ENCODE results near the gene HTR6.

Gene HTR6

GRCh38 chr1:19723874-19724273 lies 59.2 kb downstream of the HTR6 start:
- Mint-ChIP-seq H3K9me3 (no peaks in the 10 kb centered on the region), H3K27ac (no peak overlapping the region), H3K4me1 (ENCODE audit: low read depth) (no peaks in the 10 kb centered on the region), H3K27me3 (ENCODE audit: low read depth) (no peaks in the 10 kb centered on the region), H3K36me3 (ENCODE audit: low read depth) (peaks cover 2% of the 10 kb centered on the region), H3K4me3 (no peak overlapping the region)

GRCh38 chr1:19725606-19726005 lies 60.9 kb downstream of the HTR6 start:
- Mint-ChIP-seq H3K9me3 (peaks cover 9% of the 10 kb centered on the region), H3K4me1 (ENCODE audit: low read depth) (no peaks in the 10 kb centered on the region), H3K36me3 (ENCODE audit: low read depth) (peaks cover 4% of the 10 kb centered on the region), H3K4me3 (no peak overlapping the region), H3K27me3 (ENCODE audit: low read depth) (no peaks in the 10 kb centered on the region), H3K27ac (no peak overlapping the region)

- Mint-ChIP-seq H3K4me3 (no peak overlapping the region), H3K27ac (no peak overlapping the region), H3K9me3 (peaks cover 15% of the 10 kb centered on the region), H3K4me1 (ENCODE audit: low read depth) (no peaks in the 10 kb centered on the region), H3K36me3 (ENCODE audit: low read depth) (peaks cover 8% of the 10 kb centered on the region), H3K27me3 (ENCODE audit: low read depth) (no peaks in the 10 kb centered on the region)
These were observed 63.9 kb downstream of the HTR6 start for GRCh38 chr1:19728413-19729145.

- no peak overlapping the region for H3K27ac Mint-ChIP-seq
- no peak overlapping the region for H3K4me3 Mint-ChIP-seq
- no peaks in the 10 kb centered on the region for H3K4me1 Mint-ChIP-seq (ENCODE audit: low read depth)
- peaks cover 8% of the 10 kb centered on the region for H3K36me3 Mint-ChIP-seq (ENCODE audit: low read depth)
- H3K27me3 Mint-ChIP-seq (ENCODE audit: low read depth), result no peaks in the 10 kb centered on the region
- peaks cover 15% of the 10 kb centered on the region for H3K9me3 Mint-ChIP-seq
These were observed 65.6 kb downstream of the HTR6 start for GRCh38 chr1:19730232-19730631.

Measured in T-helper 1 cell treated with Interleukin-12 subunit alpha and Interleukin-12 subunit beta and Interleukin-4 antibody, amounts not matched to agents 30 μg/mL and 1 μg/mL, for 36 hours (primary cell).